ENCODE data around the gene PLEKHA5.

The PLEKHA5 gene

GRCh38 chr12:19242581-19242980 is 113.0 kb downstream of the PLEKHA5 start:
- Histone ChIP-seq H3K36me3 (replicated peaks) (no peaks in the 10 kb centered on the region), H3K4me3 (ENCODE audit: low read depth, low read length) (no peak overlapping the region), H3K27ac (no peak overlapping the region), H3K27me3 (replicated peaks) (no peaks in the 10 kb centered on the region)
- no peak for TF ChIP-seq CTCF (IDR thresholded peaks at IDR 0.05; ENCODE audit: low read depth, low read length, missing control alignments)
- in situ Hi-C loops (cut with HindIII; ENCODE audit: low pct_ligation_motif_present, low sequenced_read_pairs), result no loop called here
- DNase-seq, result no peak

GRCh38 chr12:19243551-19243950 is 114.0 kb downstream of the PLEKHA5 start:
- Histone ChIP-seq H3K4me3 (ENCODE audit: low read depth, low read length) (no peak overlapping the region), H3K27ac (no peak overlapping the region), H3K36me3 (replicated peaks) (no peaks in the 10 kb centered on the region), H3K27me3 (replicated peaks) (no peaks in the 10 kb centered on the region)
- TF ChIP-seq CTCF (IDR thresholded peaks at IDR 0.05; ENCODE audit: low read depth, low read length, missing control alignments), result no peak
- in situ Hi-C loops (cut with HindIII; ENCODE audit: low pct_ligation_motif_present, low sequenced_read_pairs), result no loop called here
- DNase-seq, result no peak

- H3K36me3 ChIP-seq (replicated peaks), result no peaks in the 10 kb centered on the region
- no peak overlapping the region for H3K27ac ChIP-seq
- no peak for DNase-seq
- H3K4me3 ChIP-seq (ENCODE audit: low read depth, low read length), result no peak overlapping the region
- no peaks in the 10 kb centered on the region for H3K27me3 ChIP-seq (replicated peaks)
- no peak for TF ChIP-seq CTCF (IDR thresholded peaks at IDR 0.05; ENCODE audit: low read depth, low read length, missing control alignments)
- in situ Hi-C loops (cut with HindIII; ENCODE audit: low pct_ligation_motif_present, low sequenced_read_pairs), result no loop called here
Measured at GRCh38 chr12:19244312-19244711, 114.8 kb downstream of the PLEKHA5 start.

- TF ChIP-seq CTCF (IDR thresholded peaks at IDR 0.05; ENCODE audit: low read depth, low read length, missing control alignments), result no peak
- no peak overlapping the region for H3K27ac ChIP-seq
- in situ Hi-C loops (cut with HindIII; ENCODE audit: low pct_ligation_motif_present, low sequenced_read_pairs), result no loop called here
Measured at GRCh38 chr12:19245106-19245505, 115.6 kb downstream of the PLEKHA5 start.

GRCh38 chr12:19245666-19246065 is 116.1 kb downstream of the PLEKHA5 start:
- H3K36me3 ChIP-seq (replicated peaks), result no peaks in the 10 kb centered on the region

More at GRCh38 chr12:19245106-19245505, 115.6 kb downstream of the PLEKHA5 start:
- DNase-seq, result no peak
- no peaks in the 10 kb centered on the region for H3K36me3 ChIP-seq (replicated peaks)
- H3K4me3 ChIP-seq (ENCODE audit: low read depth, low read length), result no peak overlapping the region
- H3K27me3 ChIP-seq (replicated peaks), result no peaks in the 10 kb centered on the region

More at GRCh38 chr12:19245666-19246065, 116.1 kb downstream of the PLEKHA5 start:
- no peak for DNase-seq
- H3K27me3 ChIP-seq (replicated peaks), result no peaks in the 10 kb centered on the region
- no peak overlapping the region for H3K4me3 ChIP-seq (ENCODE audit: low read depth, low read length)
- in situ Hi-C loops (cut with HindIII; ENCODE audit: low pct_ligation_motif_present, low sequenced_read_pairs), result no loop called here
- TF ChIP-seq CTCF (IDR thresholded peaks at IDR 0.05; ENCODE audit: low read depth, low read length, missing control alignments), result no peak
- no peak overlapping the region for H3K27ac ChIP-seq
